HG03354 (cell line): ENCODE data around the gene CDHR1.

ENCODE experiments used
- ATAC-seq: cut with Tn5 transposase; IDR thresholded peaks from one replicate; pipeline ENCODE4 v1.9.1; 2021; ENCODE audit warnings: mild to moderate bottlenecking; ENCODE audit not compliant: unreplicated experiment, poor library complexity, severe bottlenecking

CDHR1 gene

GRCh38 chr10:84196941-84197340, 2.6 kb downstream of the CDHR1 start:
- ATAC-seq: no peak

- ATAC-seq: no peak
Observed at GRCh38 chr10:84197643-84198042, 3.3 kb downstream of the CDHR1 start.

GRCh38 chr10:84198206-84198915, 4.0 kb downstream of the CDHR1 start:
- no peak for ATAC-seq

GRCh38 chr10:84200537-84201243, 6.4 kb downstream of the CDHR1 start:
- no peak for ATAC-seq

- ATAC-seq: no peak
Observed at GRCh38 chr10:84201244-84201606, 6.9 kb downstream of the CDHR1 start.

- no peak for ATAC-seq
Observed at GRCh38 chr10:84201682-84202081, 7.3 kb downstream of the CDHR1 start.

GRCh38 chr10:84202349-84202748, 8.0 kb downstream of the CDHR1 start:
- no peak for ATAC-seq

GRCh38 chr10:84204122-84204521, 9.8 kb downstream of the CDHR1 start:
- peak; percentile 68 for ATAC-seq

GRCh38 chr10:84204610-84205009, 10.3 kb downstream of the CDHR1 start:
- no peak for ATAC-seq

- ATAC-seq: peak; percentile 84
Observed at GRCh38 chr10:84205049-84205852, 10.9 kb downstream of the CDHR1 start.

- ATAC-seq: no peak
Observed at GRCh38 chr10:84205853-84206525, 11.7 kb downstream of the CDHR1 start.

GRCh38 chr10:84208023-84208422, 13.7 kb downstream of the CDHR1 start:
- no peak for ATAC-seq

- no peak for ATAC-seq
Observed at GRCh38 chr10:84211566-84211965, 17.2 kb downstream of the CDHR1 start.

GRCh38 chr10:84212014-84212413, 17.7 kb downstream of the CDHR1 start:
- no peak for ATAC-seq

GRCh38 chr10:84213076-84213475, 18.7 kb downstream of the CDHR1 start:
- ATAC-seq: no peak

- ATAC-seq: no peak
Observed at GRCh38 chr10:84214046-84214572, 19.8 kb downstream of the CDHR1 start.

- ATAC-seq: peak; percentile 91
Observed at GRCh38 chr10:84214612-84215235, 20.4 kb downstream of the CDHR1 start.

GRCh38 chr10:84216834-84217233, 22.5 kb downstream of the CDHR1 start:
- no peak for ATAC-seq

- ATAC-seq: no peak
Observed at GRCh38 chr10:84217746-84218145, 23.4 kb downstream of the CDHR1 start.
